H9 (cell line): Measurements from ENCODE around the gene MAP4K1. TPM values are rescaled to one million over a fixed set of nuclear protein-coding genes. Genes with fewer than 3 reads are reported as not detected.

ENCODE experiments used
- DNase-seq: peaks from one replicate; pipeline ENCODE4 v3.0.0-alpha.2; 2017
- H2AFZ ChIP-seq: one replicate; pipeline ENCODE4 v1.6.1; 2013; ENCODE audit warnings: mild to moderate bottlenecking, low read length, control low read depth, moderate library complexity
- H2AK5ac ChIP-seq: 2 replicates; pipeline ENCODE4 v1.6.1; 2013; ENCODE audit warnings: low read length, control low read depth, mixed read lengths; ENCODE audit not compliant: insufficient read length
- H2BK120ac ChIP-seq: one replicate; pipeline ENCODE4 v1.6.1; 2013; ENCODE audit warnings: low read depth, mild to moderate bottlenecking, low read length, control low read depth, inconsistent platforms; ENCODE audit not compliant: poor library complexity, severe bottlenecking
- H2BK12ac ChIP-seq: 2 replicates; pipeline ENCODE4 v1.6.1; 2013; ENCODE audit warnings: low read length, control low read depth, mixed read lengths, low read depth; ENCODE audit not compliant: insufficient read length
- H2BK15ac ChIP-seq: 2 replicates; pipeline ENCODE4 v1.6.1; 2013; ENCODE audit warnings: low read depth, low read length, control low read depth
- H2BK20ac ChIP-seq: one replicate; pipeline ENCODE4 v1.6.1; 2013; ENCODE audit warnings: low read depth, mild to moderate bottlenecking, low read length, control low read depth, inconsistent platforms; ENCODE audit not compliant: poor library complexity, severe bottlenecking
- H2BK5ac ChIP-seq: 2 replicates; pipeline ENCODE4 v1.6.1; 2013; ENCODE audit warnings: low read length, control low read depth, mixed read lengths; ENCODE audit not compliant: insufficient read length
- H3K14ac ChIP-seq: 2 replicates; pipeline ENCODE4 v1.6.1; 2013; ENCODE audit warnings: low read length, control low read depth; ENCODE audit not compliant: insufficient read depth
- H3K18ac ChIP-seq: 2 replicates; pipeline ENCODE4 v1.6.1; 2013; ENCODE audit warnings: low read depth, mild to moderate bottlenecking, mixed read lengths, low read length, control low read depth; ENCODE audit not compliant: insufficient read length
- H3K23ac ChIP-seq: 2 replicates; pipeline ENCODE4 v1.6.1; 2013; ENCODE audit warnings: low read length, control low read depth, mixed read lengths, low read depth; ENCODE audit not compliant: insufficient read length
- H3K23me2 ChIP-seq: 2 replicates; pipeline ENCODE4 v1.6.1; 2013; ENCODE audit warnings: low read depth, mild to moderate bottlenecking, mixed read lengths, low read length, control low read depth; ENCODE audit not compliant: insufficient read length, poor library complexity, severe bottlenecking
- H3K27ac ChIP-seq: 2 replicates; pipeline ENCODE4 v1.5.1; 2013; ENCODE audit warnings: low read length, control low read depth, mixed read lengths, low read depth; ENCODE audit not compliant: insufficient read length
- H3K27me3 ChIP-seq: 2 replicates; pipeline ENCODE4 v1.6.1; 2013; ENCODE audit warnings: low read length, control low read depth, inconsistent platforms; ENCODE audit not compliant: insufficient read depth
- H3K4ac ChIP-seq: 2 replicates; pipeline ENCODE4 v1.6.1; 2013; ENCODE audit warnings: low read depth, mild to moderate bottlenecking, control low read depth, inconsistent platforms, low read length, moderate library complexity
- H3K4me1 ChIP-seq: 2 replicates; pipeline ENCODE4 v1.6.1; 2013; ENCODE audit warnings: low read length, control low read depth, inconsistent platforms; ENCODE audit not compliant: insufficient read depth
- H3K4me2 ChIP-seq: 2 replicates; pipeline ENCODE4 v1.6.1; 2013; ENCODE audit warnings: low read length, control low read depth, mixed read lengths; ENCODE audit not compliant: insufficient read length, insufficient read depth
- H3K56ac ChIP-seq: 2 replicates; pipeline ENCODE4 v1.6.1; 2013; ENCODE audit warnings: low read depth, mild to moderate bottlenecking, mixed read lengths, low read length, control low read depth; ENCODE audit not compliant: insufficient read length
- H3K79me1 ChIP-seq: 2 replicates; pipeline ENCODE4 v1.6.1; 2013; ENCODE audit warnings: low read depth, mild to moderate bottlenecking, moderate library complexity, low read length, control low read depth, inconsistent platforms; ENCODE audit not compliant: insufficient read depth, poor library complexity, severe bottlenecking
- H3K79me2 ChIP-seq: 2 replicates; pipeline ENCODE4 v1.6.1; 2013; ENCODE audit warnings: low read length, control low read depth, inconsistent platforms; ENCODE audit not compliant: insufficient read depth
- H3K9ac ChIP-seq: 2 replicates; pipeline ENCODE4 v1.6.1; 2013; ENCODE audit warnings: low read length, control low read depth, mixed read lengths; ENCODE audit not compliant: insufficient read length; ENCODE audit errors: extremely low read depth
- H3K9me3 ChIP-seq: one replicate; pipeline ENCODE4 v1.6.1; 2013; ENCODE audit warnings: low read depth, low read length, inconsistent platforms; ENCODE audit not compliant: control insufficient read depth
- H3T11ph ChIP-seq: one replicate; pipeline ENCODE4 v1.6.1; 2013; ENCODE audit warnings: mild to moderate bottlenecking, low read length, control low read depth, inconsistent platforms
- H4K20me1 ChIP-seq: one replicate; pipeline ENCODE4 v1.6.1; 2013; ENCODE audit not compliant: control insufficient read depth, insufficient read length, insufficient read depth
- H4K5ac ChIP-seq: 2 replicates; pipeline ENCODE4 v1.6.1; 2013; ENCODE audit warnings: low read depth, mild to moderate bottlenecking, mixed read lengths, low read length, control low read depth; ENCODE audit not compliant: insufficient read length
- H4K8ac ChIP-seq: replicated peaks from 2 replicates; pipeline ENCODE4 v1.6.1; 2013; ENCODE audit warnings: low read length, control low read depth, mixed read lengths, low read depth; ENCODE audit not compliant: insufficient read length
- H4K91ac ChIP-seq: 2 replicates; pipeline ENCODE4 v1.6.1; 2013; ENCODE audit warnings: low read depth, mild to moderate bottlenecking, moderate library complexity, mixed read lengths, low read length, control low read depth; ENCODE audit not compliant: insufficient read length
- H3K27ac Mint-ChIP-seq, 3 experiments: 2 replicates in 2 of 3; 3 replicates in 1 of 3; pipeline ENCODE4 v1.8.0; 2020 to 2021; ENCODE audit warnings: mixed read lengths in 3 of 3, mild to moderate bottlenecking in 1 of 3, moderate library complexity in 1 of 3
- H3K27me3 Mint-ChIP-seq: 2 replicates; pipeline ENCODE4 v1.8.0; 2021; ENCODE audit warnings: low read depth, mild to moderate bottlenecking, moderate library complexity, mixed read lengths
- H3K36me3 Mint-ChIP-seq, 3 experiments: 2 replicates in 2 of 3; 3 replicates in 1 of 3; pipeline ENCODE4 v1.8.0; 2020 to 2021; ENCODE audit warnings: low read depth in 3 of 3, mixed read lengths in 3 of 3; ENCODE audit not compliant: insufficient read depth in 1 of 3
- H3K4me1 Mint-ChIP-seq, 2 experiments: 2 replicates each; pipeline ENCODE4 v1.8.0; 2020; ENCODE audit warnings: mixed read lengths in 2 of 2
- H3K4me3 Mint-ChIP-seq, 2 experiments: 2 replicates in 1 of 2; 3 replicates in 1 of 2; pipeline ENCODE4 v1.8.0; 2020 to 2021; ENCODE audit warnings: mild to moderate bottlenecking in 2 of 2, mixed read lengths in 2 of 2, moderate library complexity in 1 of 2
- H3K9me3 Mint-ChIP-seq, 2 experiments: 2 replicates in 1 of 2; 3 replicates in 1 of 2; pipeline ENCODE4 v1.8.0; 2020; ENCODE audit warnings: mild to moderate bottlenecking in 2 of 2, mixed read lengths in 2 of 2, moderate library complexity in 1 of 2
- whole genome bisulfite sequencing: extraction: QIAGEN DNeasy Blood & Tissue Kit; methylation state at CpG from one replicate; pipeline ENCODE4 v1.1.7; 2013; ENCODE audit warnings: missing lambda C conversion rate, low lambda C conversion rate, mixed read lengths; ENCODE audit not compliant: insufficient read length; ENCODE audit errors: extremely low coverage; 5-methylcytosine and 5-hydroxymethylcytosine counted together
- total RNA-seq: library from RNA; stranded (reverse); gene quantifications from 2 replicates; pipeline ENCODE4 v1.2.1, GENCODE V29; 2021
- TF ChIP-seq, protein P1 (sequence below): fragments of 200-600 bp; sonication (generic); conservative IDR thresholded peaks from 3 replicates; pipeline ENCODE4 v1.8.0; 2021; ENCODE audit warnings: antibody characterized with exemption, mild to moderate bottlenecking

Gene MAP4K1
- total RNA-seq, 1 experiment from 2014 or later: 31.1 TPM

GRCh38 chr19:38615007-38615581 lies 2.7 kb downstream of the MAP4K1 start:
- H2BK120ac ChIP-seq: no peak overlapping the region
- H4K91ac ChIP-seq: no peak overlapping the region
- no peak overlapping the region for H2BK20ac ChIP-seq
- no peak overlapping the region for H2BK12ac ChIP-seq
- peaks cover 18 to 30% of the 10 kb centered on the region in 2 experiments for H3K4me1 Mint-ChIP-seq
- peaks cover 3 to 9% (median 3%) of the 10 kb centered on the region in 3 experiments; a peak in 6 of 7 replicates for H3K36me3 Mint-ChIP-seq
- no peak overlapping the region for H2AFZ ChIP-seq
- H3K4ac ChIP-seq: no peak overlapping the region
- no peak overlapping the region for H3K18ac ChIP-seq
- H3T11ph ChIP-seq: no peak overlapping the region
- no peak overlapping the region for H4K5ac ChIP-seq
- WGBS: no CpG with 5 or more reads among the region's 7 CpGs
- TF ChIP-seq, protein P1, sequence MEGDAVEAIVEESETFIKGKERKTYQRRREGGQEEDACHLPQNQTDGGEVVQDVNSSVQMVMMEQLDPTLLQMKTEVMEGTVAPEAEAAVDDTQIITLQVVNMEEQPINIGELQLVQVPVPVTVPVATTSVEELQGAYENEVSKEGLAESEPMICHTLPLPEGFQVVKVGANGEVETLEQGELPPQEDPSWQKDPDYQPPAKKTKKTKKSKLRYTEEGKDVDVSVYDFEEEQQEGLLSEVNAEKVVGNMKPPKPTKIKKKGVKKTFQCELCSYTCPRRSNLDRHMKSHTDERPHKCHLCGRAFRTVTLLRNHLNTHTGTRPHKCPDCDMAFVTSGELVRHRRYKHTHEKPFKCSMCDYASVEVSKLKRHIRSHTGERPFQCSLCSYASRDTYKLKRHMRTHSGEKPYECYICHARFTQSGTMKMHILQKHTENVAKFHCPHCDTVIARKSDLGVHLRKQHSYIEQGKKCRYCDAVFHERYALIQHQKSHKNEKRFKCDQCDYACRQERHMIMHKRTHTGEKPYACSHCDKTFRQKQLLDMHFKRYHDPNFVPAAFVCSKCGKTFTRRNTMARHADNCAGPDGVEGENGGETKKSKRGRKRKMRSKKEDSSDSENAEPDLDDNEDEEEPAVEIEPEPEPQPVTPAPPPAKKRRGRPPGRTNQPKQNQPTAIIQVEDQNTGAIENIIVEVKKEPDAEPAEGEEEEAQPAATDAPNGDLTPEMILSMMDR: no peak
- no peaks in the 10 kb centered on the region for H3K27me3 ChIP-seq
- H3K4me2 ChIP-seq: no peak overlapping the region
- no peak overlapping the region for H3K4me3 Mint-ChIP-seq
- H3K23me2 ChIP-seq: peaks cover 5% of the 10 kb centered on the region
- H2BK15ac ChIP-seq: no peak overlapping the region
- no peaks in the 10 kb centered on the region; a peak in 1 of 5 replicates for H3K9me3 Mint-ChIP-seq
- peaks cover 6% of the 10 kb centered on the region for H3K27me3 Mint-ChIP-seq
- no peak overlapping the region for H3K14ac ChIP-seq
- no peak overlapping the region for H3K27ac ChIP-seq
- peaks cover 4% of the 10 kb centered on the region; the same call in 1 of the 2 replicates for H3K79me2 ChIP-seq
- H3K56ac ChIP-seq: no peak overlapping the region
- no peaks in the 10 kb centered on the region for H4K20me1 ChIP-seq
- no peak overlapping the region for H3K23ac ChIP-seq
- no peaks in the 10 kb centered on the region for H3K9me3 ChIP-seq
- no peak overlapping the region for H2AK5ac ChIP-seq
- H3K79me1 ChIP-seq: peaks cover 3% of the 10 kb centered on the region
- H3K9ac ChIP-seq: no peak overlapping the region
- peak overlapping the region; percentile 16 to 65 (median 36); a peak in 4 of 7 replicates for H3K27ac Mint-ChIP-seq
- H4K8ac ChIP-seq: no peak overlapping the region
- DNase-seq: no peak
- peaks cover 4% of the 10 kb centered on the region; the same call in 1 of the 2 replicates for H3K4me1 ChIP-seq
- no peak overlapping the region for H2BK5ac ChIP-seq
